Measurements from ENCODE around the gene C11orf21. TPM values are rescaled to one million over a fixed set of nuclear protein-coding genes. Genes with fewer than 3 reads are reported as not detected.

Gene C11orf21
- total and polyA plus RNA-seq, 9 donors, result 0.12 to 0.75 (median 0.35) TPM; not detected in 2

DNA sequence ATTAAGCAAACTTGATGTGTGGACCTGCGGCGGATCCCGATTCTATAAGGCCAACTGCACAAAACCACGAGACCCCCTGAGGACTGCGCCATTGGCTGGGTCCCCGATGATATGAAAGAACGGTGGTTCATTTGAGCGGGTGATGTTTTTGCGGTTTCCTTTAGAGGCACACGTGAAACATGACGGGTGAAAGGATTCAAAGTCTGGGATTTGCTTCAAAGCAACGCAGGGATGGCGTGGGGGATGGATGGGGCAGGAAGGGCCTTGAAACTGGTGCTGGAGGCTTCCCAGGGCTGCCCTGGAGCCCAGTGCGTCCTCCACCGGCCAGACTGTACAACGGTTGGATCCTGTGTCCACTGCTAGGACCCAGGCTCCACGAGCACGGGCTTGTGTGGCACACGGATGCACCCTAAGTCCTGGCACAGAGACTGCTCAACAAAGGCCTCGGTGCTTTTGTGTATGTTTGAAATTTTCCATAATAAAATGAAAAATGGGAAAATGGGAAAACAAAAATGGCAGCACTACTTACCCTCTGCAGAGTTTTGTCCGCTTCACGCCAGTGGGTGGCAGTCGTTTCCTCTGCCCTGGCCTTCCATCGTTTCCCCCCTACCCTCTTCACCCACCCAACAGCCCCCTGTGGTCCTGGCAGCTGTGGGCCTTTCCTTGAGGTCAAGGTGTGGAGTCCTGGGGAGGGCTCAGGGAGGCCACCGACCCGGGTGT, 35.0 kb downstream of the C11orf21 start:
- Histone ChIP-seq H3K27ac (no peak overlapping the region), H3K27me3 (peaks cover 4% of the 10 kb centered on the region), H3K4me1 (ENCODE audit: insufficient read depth) (peaks cover 5% of the 10 kb centered on the region), H3K4me3 (no peak overlapping the region), H3K9me3 (no peaks in the 10 kb centered on the region), H3K36me3 (no peaks in the 10 kb centered on the region)
- intact Hi-C loops (cut with DNase I), result no loop called here
- TF ChIP-seq EP300 (IDR thresholded peaks at IDR 0.05), result no peak
- no peak for TF ChIP-seq POLR2A (IDR thresholded peaks at IDR 0.05)
- DNase-seq, result peak in 1 of 5 donors; percentile 19
- 89 to 93% (median 93%) methylated on average over 26 of the region's 26 CpGs for WGBS, 3 donors

DNA sequence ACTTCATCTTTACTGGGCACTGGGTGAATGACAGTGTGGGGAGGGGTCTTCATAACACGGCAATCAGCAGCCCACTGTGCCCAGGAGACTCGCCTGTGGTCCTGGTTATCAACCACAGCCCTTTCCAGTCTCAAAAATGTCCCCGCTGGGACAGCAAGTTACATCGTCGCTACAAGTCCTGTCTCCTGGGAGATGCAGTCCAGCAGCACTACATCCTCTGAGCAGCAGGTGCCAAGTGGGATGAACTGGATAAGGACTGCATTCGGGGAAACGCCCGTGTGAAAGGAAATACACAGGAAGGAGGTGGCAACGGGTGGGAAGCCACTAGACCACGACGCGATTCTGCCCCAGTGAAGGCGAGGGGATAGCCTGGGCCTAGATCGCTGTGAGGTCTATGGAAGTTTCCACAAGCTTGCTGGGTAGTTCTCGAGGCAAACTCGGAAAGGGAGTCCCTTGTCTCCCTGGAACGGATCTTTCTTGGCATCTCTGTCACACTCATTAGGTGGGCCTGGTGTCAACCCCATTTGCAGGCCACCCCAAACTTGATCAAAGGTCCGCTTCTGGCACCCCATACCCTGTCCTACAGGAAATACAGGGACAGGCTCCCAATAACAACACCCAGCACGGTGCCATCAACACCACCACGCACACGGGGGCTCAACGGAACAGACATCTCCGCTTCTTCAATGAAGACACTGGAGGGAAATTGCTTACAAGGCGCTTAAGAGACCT, 35.7 kb downstream of the C11orf21 start:
- H3K27me3 ChIP-seq, result peaks cover 4% of the 10 kb centered on the region
- peaks cover 4% of the 10 kb centered on the region for H3K4me1 ChIP-seq (ENCODE audit: insufficient read depth)
- no peaks in the 10 kb centered on the region for H3K9me3 ChIP-seq
- H3K27ac ChIP-seq, result no peak overlapping the region
- no peaks in the 10 kb centered on the region for H3K36me3 ChIP-seq
- WGBS, 3 donors, result 81 to 85% (median 84%) methylated on average over 24 of the region's 24 CpGs
- no peak for TF ChIP-seq POLR2A (IDR thresholded peaks at IDR 0.05)
- TF ChIP-seq EP300 (IDR thresholded peaks at IDR 0.05), result no peak
- TF ChIP-seq, protein P1, sequence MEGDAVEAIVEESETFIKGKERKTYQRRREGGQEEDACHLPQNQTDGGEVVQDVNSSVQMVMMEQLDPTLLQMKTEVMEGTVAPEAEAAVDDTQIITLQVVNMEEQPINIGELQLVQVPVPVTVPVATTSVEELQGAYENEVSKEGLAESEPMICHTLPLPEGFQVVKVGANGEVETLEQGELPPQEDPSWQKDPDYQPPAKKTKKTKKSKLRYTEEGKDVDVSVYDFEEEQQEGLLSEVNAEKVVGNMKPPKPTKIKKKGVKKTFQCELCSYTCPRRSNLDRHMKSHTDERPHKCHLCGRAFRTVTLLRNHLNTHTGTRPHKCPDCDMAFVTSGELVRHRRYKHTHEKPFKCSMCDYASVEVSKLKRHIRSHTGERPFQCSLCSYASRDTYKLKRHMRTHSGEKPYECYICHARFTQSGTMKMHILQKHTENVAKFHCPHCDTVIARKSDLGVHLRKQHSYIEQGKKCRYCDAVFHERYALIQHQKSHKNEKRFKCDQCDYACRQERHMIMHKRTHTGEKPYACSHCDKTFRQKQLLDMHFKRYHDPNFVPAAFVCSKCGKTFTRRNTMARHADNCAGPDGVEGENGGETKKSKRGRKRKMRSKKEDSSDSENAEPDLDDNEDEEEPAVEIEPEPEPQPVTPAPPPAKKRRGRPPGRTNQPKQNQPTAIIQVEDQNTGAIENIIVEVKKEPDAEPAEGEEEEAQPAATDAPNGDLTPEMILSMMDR (IDR thresholded peaks at IDR 0.05), result no peak
- no peak overlapping the region for H3K4me3 ChIP-seq
- DNase-seq, result peak in 1 of 5 donors; percentile 15
- intact Hi-C loops (cut with DNase I), result no loop called here

DNA sequence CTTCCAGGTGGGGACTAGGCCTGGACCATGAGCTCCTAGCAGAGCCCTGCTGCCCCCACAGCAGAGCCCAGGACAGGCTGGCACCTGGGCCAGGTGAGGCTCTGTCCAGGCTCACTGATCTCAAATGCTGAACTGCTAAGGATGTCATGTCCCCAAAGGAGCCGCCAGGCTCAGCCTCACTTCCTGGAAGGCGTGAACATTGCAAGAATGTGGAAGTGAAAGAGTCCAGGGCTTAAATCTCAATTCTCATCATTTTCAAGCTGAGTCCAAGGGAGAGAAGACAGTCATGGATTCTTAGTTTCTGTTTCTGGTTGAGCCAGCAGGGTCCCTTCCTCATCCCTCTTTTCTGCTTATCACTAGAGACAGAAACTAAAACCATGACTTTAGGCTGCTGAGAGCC, 36.3 kb downstream of the C11orf21 start:
- Histone ChIP-seq H3K9me3 (no peaks in the 10 kb centered on the region), H3K4me3 (no peak overlapping the region), H3K27me3 (no peaks in the 10 kb centered on the region), H3K4me1 (ENCODE audit: insufficient read depth) (peaks cover 1% of the 10 kb centered on the region), H3K27ac (no peak overlapping the region), H3K36me3 (no peaks in the 10 kb centered on the region)
- intact Hi-C loops (cut with DNase I), result no loop called here
- WGBS, 3 donors, result 52 to 68% (median 57%) methylated on average over 2 of the region's 2 CpGs
- TF ChIP-seq, protein P1 (IDR thresholded peaks at IDR 0.05), result no peak
- TF ChIP-seq POLR2A (IDR thresholded peaks at IDR 0.05), result no peak
- TF ChIP-seq EP300 (IDR thresholded peaks at IDR 0.05), result no peak
- DNase-seq, result peak in 1 of 5 donors; percentile 14

DNA sequence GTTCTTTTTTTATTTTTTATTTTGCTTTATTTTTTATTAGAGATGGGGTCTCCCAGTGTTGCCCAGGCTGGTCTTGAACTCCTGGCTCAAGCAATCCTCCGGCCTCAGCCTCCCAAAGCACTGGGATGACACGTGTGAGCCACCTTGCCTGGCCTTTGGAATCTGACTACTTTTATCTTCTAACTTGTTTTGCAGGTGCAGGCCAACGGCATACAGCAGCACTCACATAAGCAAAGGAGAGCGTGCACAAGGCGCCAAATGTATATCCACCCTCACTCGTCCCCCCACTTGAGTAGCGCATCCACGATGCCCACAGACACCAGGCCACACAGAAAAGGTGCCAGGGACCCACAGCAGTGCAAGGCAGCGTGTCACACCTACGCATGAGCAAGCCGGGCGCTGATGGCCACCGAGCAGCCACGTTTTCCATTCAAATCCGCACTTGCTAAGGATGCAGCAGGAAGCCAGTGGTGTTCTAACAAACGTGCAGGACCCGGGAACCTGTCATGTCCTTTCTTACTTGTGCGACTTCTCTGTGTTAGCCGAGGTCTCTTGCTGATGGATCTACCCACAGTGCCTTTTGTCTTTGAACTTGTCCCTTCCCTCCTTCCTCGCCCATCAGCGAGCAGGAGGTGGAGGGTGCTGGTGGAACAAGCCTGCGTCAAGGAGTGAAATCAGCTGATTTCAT, 37.2 kb downstream of the C11orf21 start:
- 82 to 86% (median 83%) methylated on average over 22 of the region's 22 CpGs for WGBS, 3 donors
- H3K27ac ChIP-seq, result no peak overlapping the region
- TF ChIP-seq POLR2A (IDR thresholded peaks at IDR 0.05) (no peak), EP300 (IDR thresholded peaks at IDR 0.05) (no peak)
- TF ChIP-seq, protein P1 (IDR thresholded peaks at IDR 0.05), result no peak
- no peaks in the 10 kb centered on the region for H3K9me3 ChIP-seq
- H3K4me1 ChIP-seq (ENCODE audit: insufficient read depth), result no peaks in the 10 kb centered on the region
- intact Hi-C loops (cut with DNase I), result no loop called here
- no peak overlapping the region for H3K4me3 ChIP-seq
- no peaks in the 10 kb centered on the region for H3K27me3 ChIP-seq
- peak in 1 of 5 donors; percentile 17 for DNase-seq
- no peaks in the 10 kb centered on the region for H3K36me3 ChIP-seq

Measured in ovary (tissue), 9 donors.